Caco-2 (cell line): Measurements from ENCODE around the gene KRT28. TPM values are rescaled to one million over a fixed set of nuclear protein-coding genes. Genes with fewer than 3 reads are reported as not detected.

ENCODE experiments used
- BruUV-seq: library from RNA; stranded (reverse); fragments of 400-500 nt; replicated peaks from 2 replicates; lab custom pipeline; 2021; lab: Mats Ljungman, UMichigan
- CTCF ChIA-PET: fragments of 300-600 bp; sonication (Branson Sonifier 250); formaldehyde crosslinking; loops from one replicate; lab custom pipeline; 2022; ENCODE audit warnings: antibody characterized with exemption; lab: Charles Lee
- POLR2A ChIA-PET: fragments of 300-600 bp; sonication (Branson Sonifier 250); formaldehyde crosslinking; loops from one replicate; lab custom pipeline; 2022; ENCODE audit warnings: antibody characterized with exemption; lab: Charles Lee
- DNase-seq, 2 experiments: peaks; one replicate each; pipeline versions ENCODE4 v3.0.0 to v3.0.0-alpha.2; 2020 to 2022
- H3K27me3 ChIP-seq: replicated peaks from 2 replicates; pipeline ENCODE4 v1.6.0; 2011; ENCODE audit warnings: low read length; ENCODE audit not compliant: control insufficient read depth, insufficient read depth
- H3K36me3 ChIP-seq: 2 replicates; pipeline ENCODE4 v1.5.1; 2011; ENCODE audit warnings: low read length; ENCODE audit not compliant: control insufficient read depth, insufficient read depth
- H3K4me1 ChIP-seq: fragments of 250-450 bp; sonication (Bioruptor Pico); 2 replicates; pipeline ENCODE4 v1.5.1; 2020; ENCODE audit warnings: mild to moderate bottlenecking
- H3K4me3 ChIP-seq: 2 replicates; pipeline ENCODE4 v1.5.1; 2011; ENCODE audit warnings: low read depth, mild to moderate bottlenecking, control low read depth, low read length
- H3K9me3 ChIP-seq: fragments of 250-450 bp; sonication (Bioruptor Pico); 2 replicates; pipeline ENCODE4 v1.5.1; 2020; ENCODE audit warnings: mild to moderate bottlenecking, moderate library complexity
- H3K27ac Mint-ChIP-seq: one replicate; pipeline ENCODE4 v1.8.0; 2022; ENCODE audit warnings: mixed read lengths; ENCODE audit not compliant: unreplicated experiment
- H3K27me3 Mint-ChIP-seq: one replicate; pipeline ENCODE4 v1.8.0; 2022; ENCODE audit warnings: mixed read lengths; ENCODE audit not compliant: insufficient read depth, unreplicated experiment
- H3K36me3 Mint-ChIP-seq: one replicate; pipeline ENCODE4 v1.8.0; 2022; ENCODE audit warnings: mild to moderate bottlenecking, mixed read lengths; ENCODE audit not compliant: insufficient read depth, unreplicated experiment
- H3K4me1 Mint-ChIP-seq: one replicate; pipeline ENCODE4 v1.8.0; 2022; ENCODE audit warnings: low read depth, mixed read lengths; ENCODE audit not compliant: unreplicated experiment
- H3K4me3 Mint-ChIP-seq: one replicate; pipeline ENCODE4 v1.8.0; 2022; ENCODE audit warnings: mild to moderate bottlenecking, moderate library complexity, mixed read lengths; ENCODE audit not compliant: unreplicated experiment
- H3K9me3 Mint-ChIP-seq: one replicate; pipeline ENCODE4 v1.8.0; 2022; ENCODE audit warnings: mixed read lengths; ENCODE audit not compliant: unreplicated experiment
- CTCF ChIP-seq, 2 experiments: fragments of 200-600 bp in 1 of 2; IDR thresholded peaks; 1 replicate in 1 of 2; 2 replicates in 1 of 2; pipeline versions ENCODE4 v1.5.1 to v1.8.0; 2011 to 2022; ENCODE audit warnings: antibody characterized with exemption in 1 of 2, control low read depth in 1 of 2, inconsistent platforms in 1 of 2, low read depth in 1 of 2, low read length in 1 of 2, mild to moderate bottlenecking in 1 of 2, moderate library complexity in 1 of 2; ENCODE audit not compliant: insufficient read depth in 1 of 2, severe bottlenecking in 1 of 2, unreplicated experiment in 1 of 2
- intact Hi-C: fragments of 100-400 bp; cut with micrococcal nuclease; formaldehyde crosslinking; loops from one replicate; pipeline ENCODE4 v1.10.0; 2022; ENCODE audit not compliant: unreplicated experiment
- total RNA-seq: library from RNA; stranded (reverse); gene quantifications from 2 replicates; pipeline ENCODE4 v1.2.3, GENCODE V29; 2022

The KRT28 gene
- total RNA-seq, 1 experiment from 2014 or later: not detected

GRCh38 chr17:40822132-40822812 is 22.5 kb upstream of the KRT28 start, which contains the start of gene KRT10:
TSS of gene KRT10 (minus strand) at chr17:40822614. CDS start at chr17:40822585, 29 bp downstream.
- Histone ChIP-seq H3K27me3 (no peaks in the 10 kb centered on the region), H3K9me3 (no peaks in the 10 kb centered on the region), H3K4me3 (no peak within 1 kb of the TSS), H3K4me1 (peaks cover 8% of the 10 kb centered on the region), H3K36me3 (peaks cover under 1% of the 10 kb centered on the region; the same call in 1 of the 2 replicates)
- H3K36me3 Mint-ChIP-seq: peaks cover 5% of the 10 kb centered on the region
- no peaks in the 10 kb centered on the region for H3K9me3 Mint-ChIP-seq
- intact Hi-C loops: no loop called here
- TF ChIP-seq CTCF (IDR thresholded peaks at IDR 0.05; ENCODE audit: insufficient read depth in 1 of 2, low read depth in 1 of 2, low read length in 1 of 2, severe bottlenecking in 1 of 2, unreplicated experiment in 1 of 2): no peak
- ChIA-PET CTCF (no interaction called here), POLR2A (no interaction called here)
- no peak for DNase-seq
- no peak within 1 kb of the TSS for H3K4me3 Mint-ChIP-seq
- no TSS peak for BruUV-seq
- no peak within 1 kb of the TSS for H3K27ac Mint-ChIP-seq
- H3K4me1 Mint-ChIP-seq: peaks cover 5% of the 10 kb centered on the region
- H3K27me3 Mint-ChIP-seq: no peaks in the 10 kb centered on the region

GRCh38 chr17:40821536-40821935 is 21.8 kb upstream of the KRT28 start:
- H3K36me3 Mint-ChIP-seq: peaks cover 12% of the 10 kb centered on the region
- no peak for TF ChIP-seq CTCF (IDR thresholded peaks at IDR 0.05; ENCODE audit: insufficient read depth in 1 of 2, low read depth in 1 of 2, low read length in 1 of 2, severe bottlenecking in 1 of 2, unreplicated experiment in 1 of 2)
- H3K4me3 Mint-ChIP-seq: no peak overlapping the region
- Histone ChIP-seq H3K9me3 (no peaks in the 10 kb centered on the region), H3K4me3 (no peak overlapping the region), H3K27me3 (no peaks in the 10 kb centered on the region), H3K4me1 (peaks cover 8% of the 10 kb centered on the region), H3K36me3 (peaks cover 3% of the 10 kb centered on the region)
- no peaks in the 10 kb centered on the region for H3K27me3 Mint-ChIP-seq
- ChIA-PET CTCF (no interaction called here), POLR2A (no interaction called here)
- H3K9me3 Mint-ChIP-seq: no peaks in the 10 kb centered on the region
- no TSS peak for BruUV-seq
- no peak for DNase-seq
- peaks cover 8% of the 10 kb centered on the region for H3K4me1 Mint-ChIP-seq
- intact Hi-C loops: no loop called here
- no peak overlapping the region for H3K27ac Mint-ChIP-seq

- Mint-ChIP-seq H3K36me3 (peaks cover 12% of the 10 kb centered on the region), H3K27me3 (no peaks in the 10 kb centered on the region), H3K4me1 (peaks cover 8% of the 10 kb centered on the region), H3K9me3 (no peaks in the 10 kb centered on the region), H3K27ac (no peak overlapping the region), H3K4me3 (peak overlapping the region; percentile 83)
- Histone ChIP-seq H3K36me3 (peaks cover 3% of the 10 kb centered on the region), H3K27me3 (no peaks in the 10 kb centered on the region), H3K4me1 (peaks cover 8% of the 10 kb centered on the region), H3K9me3 (no peaks in the 10 kb centered on the region), H3K4me3 (no peak overlapping the region)
- no peak for DNase-seq
- BruUV-seq: no TSS peak
- ChIA-PET POLR2A (no interaction called here), CTCF (interaction anchor here (0.9 kb wide), 1 partner anchor 842 kb away, joined by 4 read pairs; no protein-coding TSS in a partner anchor)
- intact Hi-C loops: no loop called here
- no peak for TF ChIP-seq CTCF (IDR thresholded peaks at IDR 0.05; ENCODE audit: insufficient read depth in 1 of 2, low read depth in 1 of 2, low read length in 1 of 2, severe bottlenecking in 1 of 2, unreplicated experiment in 1 of 2)
These were observed 20.6 kb upstream of the KRT28 start for GRCh38 chr17:40820228-40820838.
